Smooth muscle cell (in vitro differentiated cells): ENCODE data around the gene TMUB1. TPM values are rescaled to one million over a fixed set of nuclear protein-coding genes. Genes with fewer than 3 reads are reported as not detected.

Experiments used
- DNase-seq: peaks from one replicate; lab custom pipeline; 2025; ENCODE audit not compliant: unreplicated experiment; lab: John Stamatoyannopoulos, UW
- H2AFZ ChIP-seq: fragments of 200-600 bp; sonication (generic); 2 replicates; pipeline ENCODE4 v1.6.0; 2016; ENCODE audit warnings: antibody characterized with exemption, low read depth, mild to moderate bottlenecking
- H3F3A ChIP-seq: fragments of 200-600 bp; sonication (generic); 2 replicates; pipeline ENCODE4 v1.6.0; 2017; ENCODE audit warnings: antibody characterized with exemption, low read depth
- H3K27ac ChIP-seq: fragments of 200-600 bp; sonication (generic); 2 replicates; pipeline ENCODE4 v1.5.1; 2016; ENCODE audit warnings: low read depth, mild to moderate bottlenecking
- H3K27me3 ChIP-seq: fragments of 200-600 bp; sonication (generic); 2 replicates; pipeline ENCODE4 v1.6.1; 2016; ENCODE audit warnings: low read depth, mild to moderate bottlenecking
- H3K36me3 ChIP-seq: fragments of 200-600 bp; sonication (generic); 2 replicates; pipeline ENCODE4 v1.5.1; 2016; ENCODE audit warnings: low read depth
- H3K4me1 ChIP-seq: fragments of 200-600 bp; sonication (generic); 2 replicates; pipeline ENCODE4 v1.5.1; 2016; ENCODE audit warnings: low read depth
- H3K4me2 ChIP-seq: fragments of 200-600 bp; sonication (generic); 2 replicates; pipeline ENCODE4 v1.6.0; 2016; ENCODE audit warnings: mild to moderate bottlenecking
- H3K4me3 ChIP-seq: fragments of 200-600 bp; sonication (generic); 2 replicates; pipeline ENCODE4 v1.5.1; 2016; ENCODE audit warnings: mild to moderate bottlenecking
- H3K79me2 ChIP-seq: fragments of 200-600 bp; sonication (generic); 2 replicates; pipeline ENCODE4 v1.6.0; 2016; ENCODE audit warnings: low read depth, mild to moderate bottlenecking
- H3K9ac ChIP-seq: fragments of 200-600 bp; sonication (generic); 2 replicates; pipeline ENCODE4 v1.6.0; 2016; ENCODE audit warnings: low read depth
- H3K9me3 ChIP-seq: fragments of 200-600 bp; sonication (generic); replicated peaks from 2 replicates; pipeline ENCODE4 v1.5.1; 2016; ENCODE audit warnings: low read depth
- H4K20me1 ChIP-seq: fragments of 200-600 bp; sonication (generic); 2 replicates; pipeline ENCODE4 v1.6.0; 2016; ENCODE audit warnings: low read depth
- CTCF ChIP-seq: fragments of 200-600 bp; sonication (generic); IDR thresholded peaks from 2 replicates; pipeline ENCODE4 v1.5.1; 2017; ENCODE audit warnings: borderline replicate concordance, mild to moderate bottlenecking, antibody characterized with exemption; ENCODE audit not compliant: insufficient read depth, poor library complexity, severe bottlenecking
- WGBS: methylation state at CpG from one replicate; pipeline ENCODE4 v1.1.7; 2016; ENCODE audit warnings: low lambda C conversion rate; 5-methylcytosine and 5-hydroxymethylcytosine counted together
- polyA plus RNA-seq: library from polyadenylated mRNA; unstranded; fragments of >200 nt; fragmentation: Nextera tagmentation; extraction: Ambion mirVana; gene quantifications from 2 replicates; pipeline ENCODE4 v1.2.1, GENCODE V29; 2016
- total RNA-seq: library from RNA; depleted of rRNA; stranded (reverse); fragments of >200 nt; gene quantifications from 2 replicates; pipeline ENCODE4 v1.2.3, GENCODE V29; 2014

The TMUB1 gene
- total and polyA plus RNA-seq, 2 experiments from 2014 or later: 35.9 to 69.8 TPM

DNA sequence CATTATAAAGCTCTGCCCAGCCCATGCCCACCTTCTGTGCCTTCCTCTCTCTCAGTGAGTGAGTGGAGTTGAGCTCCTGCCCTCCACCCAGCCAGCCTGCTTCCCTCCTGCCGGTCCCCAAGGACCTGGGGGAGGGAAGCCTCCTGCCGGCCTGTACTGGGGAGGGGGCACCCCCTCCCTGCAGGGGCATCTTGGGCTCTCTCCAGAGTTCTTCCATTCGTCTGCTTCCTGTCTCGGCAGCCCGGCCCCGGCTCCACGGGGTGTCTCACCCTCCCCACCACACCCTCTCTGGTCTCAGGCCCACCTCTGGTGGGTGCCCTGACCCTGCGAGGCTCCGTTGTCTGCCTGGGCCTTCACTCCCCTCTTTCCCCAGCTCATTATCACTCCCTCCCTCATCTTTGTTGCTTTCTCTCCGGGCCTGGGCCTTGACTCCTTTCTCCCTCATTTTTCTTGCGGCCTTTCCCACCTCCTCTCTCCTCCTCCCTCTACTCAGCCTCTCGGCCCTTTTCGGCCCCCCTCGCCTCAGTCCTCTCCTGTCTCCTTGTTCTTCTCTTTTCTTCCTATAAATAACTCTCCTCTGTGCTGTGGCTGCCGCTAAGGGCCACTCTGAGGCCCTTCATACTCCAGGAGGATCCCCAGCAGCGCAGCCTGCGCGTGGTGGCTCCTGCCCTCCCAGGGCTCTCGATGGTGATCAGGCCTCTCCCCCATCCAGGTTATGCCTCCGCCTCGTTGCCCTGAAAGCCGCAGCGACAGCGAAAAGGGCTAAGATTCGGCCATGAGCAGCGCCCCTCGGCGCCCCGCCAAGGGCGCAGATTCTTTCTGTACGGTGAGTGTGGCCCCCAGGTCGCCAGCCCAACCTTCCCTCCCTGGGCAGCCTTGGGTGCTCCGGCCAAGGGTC, 21.8 kb downstream of the TMUB1 start:
- Histone ChIP-seq H3K27ac (peak overlapping the region; percentile 95), H3K9me3 (no peaks in the 10 kb centered on the region), H3F3A (peaks cover 10% of the 10 kb centered on the region), H3K79me2 (peaks cover 21% of the 10 kb centered on the region), H3K27me3 (no peaks in the 10 kb centered on the region), H3K36me3 (no peaks in the 10 kb centered on the region), H3K4me2 (peak overlapping the region; percentile 94), H2AFZ (no peak overlapping the region), H4K20me1 (peaks cover 62% of the 10 kb centered on the region), H3K4me3 (peak overlapping the region; percentile 74), H3K9ac (no peak overlapping the region), H3K4me1 (peaks cover 36% of the 10 kb centered on the region)
- TF ChIP-seq CTCF: no peak
- no peak for DNase-seq
- WGBS: 41% methylated on average over 31 of the region's 33 CpGs

GRCh38 chr7:151060416-151061212, 22.7 kb downstream of the TMUB1 start:
- H3K9me3 ChIP-seq: no peaks in the 10 kb centered on the region
- no peak for DNase-seq
- peaks cover 10% of the 10 kb centered on the region for H3F3A ChIP-seq
- H3K36me3 ChIP-seq: no peaks in the 10 kb centered on the region
- H4K20me1 ChIP-seq: peaks cover 54% of the 10 kb centered on the region
- peak overlapping the region; percentile 94 for H3K4me2 ChIP-seq
- peak overlapping the region; percentile 95 for H3K27ac ChIP-seq
- WGBS: 11% methylated on average over 18 of the region's 21 CpGs
- TF ChIP-seq CTCF: no peak
- peaks cover 21% of the 10 kb centered on the region for H3K79me2 ChIP-seq
- no peaks in the 10 kb centered on the region for H3K27me3 ChIP-seq
- H3K9ac ChIP-seq: peak overlapping the region; percentile 72
- H3K4me1 ChIP-seq: peaks cover 36% of the 10 kb centered on the region
- peak overlapping the region; percentile 74 for H3K4me3 ChIP-seq
- no peak overlapping the region for H2AFZ ChIP-seq

DNA sequence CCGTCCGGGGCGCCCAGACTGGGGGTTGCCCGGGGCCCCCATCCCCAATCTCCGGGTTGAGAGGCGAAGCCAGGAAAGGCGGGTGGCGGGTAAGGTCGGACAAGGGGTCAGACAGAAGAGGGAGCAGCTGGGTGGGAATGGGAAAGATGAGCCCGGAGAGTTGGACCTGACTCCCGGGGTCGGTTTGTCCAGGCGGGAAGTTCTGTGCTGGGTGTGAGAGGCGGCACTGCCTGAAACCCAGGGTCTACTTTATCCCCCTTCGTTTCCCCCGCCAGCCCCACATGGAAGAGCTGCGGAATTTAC, 23.2 kb downstream of the TMUB1 start:
- Histone ChIP-seq H2AFZ (peak overlapping the region; percentile 80), H3F3A (peaks cover 10% of the 10 kb centered on the region), H3K27ac (peak overlapping the region; percentile 95), H3K4me1 (peaks cover 36% of the 10 kb centered on the region), H4K20me1 (peaks cover 48% of the 10 kb centered on the region), H3K9me3 (no peaks in the 10 kb centered on the region), H3K79me2 (peaks cover 21% of the 10 kb centered on the region), H3K4me3 (peak overlapping the region; percentile 74), H3K9ac (peak overlapping the region; percentile 72), H3K36me3 (no peaks in the 10 kb centered on the region), H3K27me3 (no peaks in the 10 kb centered on the region), H3K4me2 (peak overlapping the region; percentile 94)
- TF ChIP-seq CTCF: peak; percentile 6
- WGBS: 2% methylated on average over 17 of the region's 17 CpGs
- no peak for DNase-seq
